ENCODE data around the gene VAV1. TPM values are rescaled to one million over a fixed set of nuclear protein-coding genes. Genes with fewer than 3 reads are reported as not detected.
A peak's percentile ranks its signal among the peaks of the same experiment; 100 is the strongest.

Gene VAV1
- total and polyA plus RNA-seq, 9 of the 15 experiments (the other 6 are each of a cell fraction or from before 2014, with no cell fraction given), result 0.46 to 20.1 (median 11.1) TPM

GRCh38 chr19:6737873-6738786, 34.4 kb upstream of the VAV1 start (continued):
- TF ChIP-seq POLR3A (IDR thresholded peaks at IDR 0.05; ENCODE audit: borderline replicate concordance, extremely low read depth, insufficient read depth, insufficient read length), result no peak
- 0 out of 2 replicates have a peak, but pooled peaks have one; percentile 20 for TF ChIP-seq E2F3 (CRISPR knock-in tag; IDR thresholded peaks at IDR 0.05)
- TF ChIP-seq CHD4 (IDR thresholded peaks at IDR 0.05; ENCODE audit: insufficient read depth, insufficient replicate concordance, low read depth, low read length, poor library complexity, severe bottlenecking), result no peak
- TF ChIP-seq BCOR (IDR thresholded peaks at IDR 0.05), result no peak
- TF ChIP-seq ZNF124 (CRISPR knock-in tag; IDR thresholded peaks at IDR 0.05), result no peak
- TF ChIP-seq HDAC8 (tag; IDR thresholded peaks at IDR 0.05), result no peak
- no peak for TF ChIP-seq ZNF384 (IDR thresholded peaks at IDR 0.05; ENCODE audit: low read depth, low read length)
- TF ChIP-seq FOXK2 (conservative IDR thresholded peaks at IDR 0.05 in 1 of 2, IDR thresholded peaks at IDR 0.05 in 1 of 2; ENCODE audit: low read depth in 2 of 2), result peak in 1 of 2 experiments; percentile 95; a peak in 3 of 4 replicates
- TF ChIP-seq CHCHD3 (CRISPR knock-in tag; IDR thresholded peaks at IDR 0.05), result no peak; the same call in 1 of the 2 replicates
- no peak for TF ChIP-seq ZNF431 (CRISPR knock-in tag; IDR thresholded peaks at IDR 0.05)
- TF ChIP-seq ZNF764 (CRISPR knock-in tag; IDR thresholded peaks at IDR 0.05; ENCODE audit: low read depth), result no peak
- TF ChIP-seq ZBTB34 (CRISPR knock-in tag; IDR thresholded peaks at IDR 0.05), result no peak
- peak; percentile 37; the same call in 1 of the 2 replicates for TF ChIP-seq ZNF445 (CRISPR knock-in tag; IDR thresholded peaks at IDR 0.05; ENCODE audit: low read depth)
- no peak for TF ChIP-seq SMAD2 (IDR thresholded peaks at IDR 0.05; ENCODE audit: low read depth, low read length)
- no peak for TF ChIP-seq LEF1 (IDR thresholded peaks at IDR 0.05)
- TF ChIP-seq HSF4 (CRISPR knock-in tag; IDR thresholded peaks at IDR 0.05; ENCODE audit: borderline replicate concordance), result no peak
- no peak for TF ChIP-seq ZNF717 (CRISPR knock-in tag; IDR thresholded peaks at IDR 0.05)
- no peak for TF ChIP-seq ZNF507 (tag; conservative IDR thresholded peaks at IDR 0.05)
- peak; percentile 53; the same call in 1 of the 2 replicates for TF ChIP-seq SMC3 (conservative IDR thresholded peaks at IDR 0.05; ENCODE audit: insufficient read depth, low read depth, low read length)
- TF ChIP-seq STAT6 (CRISPR knock-in tag; IDR thresholded peaks at IDR 0.05), result no peak
- TF ChIP-seq ZNF280A (IDR thresholded peaks at IDR 0.05; ENCODE audit: low read depth, partially characterized antibody), result no peak

All from K562 (cell line).